Stimulated activated naive CD8-positive, alpha-beta T cell treated with anti-CD3 and anti-CD28 coated beads, Interleukin-15, amount 100 ng/mL, for 72 hours (primary cell): ENCODE results near the gene KRTAP12-1.
A peak's percentile ranks its signal among the peaks of the same experiment; 100 is the strongest.
"Not testable (repeated sequence)": the region's sequence is repeated elsewhere in the genome, so short reads cannot be mapped to it uniquely, and the experiment has no call there.

Experiments
- ATAC-seq: fragments of 150-1000 bp; cut with Tn5 transposase; 2 replicates; pipeline ENCODE4 v1.10.0; 2021; ENCODE audit warnings: mild to moderate bottlenecking, moderate library complexity
- DNase-seq, 2 donors: peaks; one replicate each; pipeline ENCODE4 v3.0.0; 2021 to 2022
- H3K27ac Mint-ChIP-seq, 2 donors: one replicate each; pipeline ENCODE4 v1.8.0; 2022; ENCODE audit warnings: mild to moderate bottlenecking in 2 of 2, mixed read lengths in 2 of 2, moderate library complexity in 2 of 2
- H3K27me3 Mint-ChIP-seq: one replicate; pipeline ENCODE4 v1.8.0; 2022; ENCODE audit warnings: mixed read lengths
- H3K4me1 Mint-ChIP-seq: one replicate; pipeline ENCODE4 v1.8.0; 2022; ENCODE audit warnings: mild to moderate bottlenecking, mixed read lengths
- H3K4me3 Mint-ChIP-seq, 2 donors: one replicate each; pipeline ENCODE4 v1.8.0; 2022; ENCODE audit warnings: mild to moderate bottlenecking in 2 of 2, mixed read lengths in 2 of 2, moderate library complexity in 1 of 2
- H3K9me3 Mint-ChIP-seq, 2 donors: one replicate each; pipeline ENCODE4 v1.8.0; 2022; ENCODE audit warnings: mixed read lengths in 2 of 2

The KRTAP12-1 gene

DNA sequence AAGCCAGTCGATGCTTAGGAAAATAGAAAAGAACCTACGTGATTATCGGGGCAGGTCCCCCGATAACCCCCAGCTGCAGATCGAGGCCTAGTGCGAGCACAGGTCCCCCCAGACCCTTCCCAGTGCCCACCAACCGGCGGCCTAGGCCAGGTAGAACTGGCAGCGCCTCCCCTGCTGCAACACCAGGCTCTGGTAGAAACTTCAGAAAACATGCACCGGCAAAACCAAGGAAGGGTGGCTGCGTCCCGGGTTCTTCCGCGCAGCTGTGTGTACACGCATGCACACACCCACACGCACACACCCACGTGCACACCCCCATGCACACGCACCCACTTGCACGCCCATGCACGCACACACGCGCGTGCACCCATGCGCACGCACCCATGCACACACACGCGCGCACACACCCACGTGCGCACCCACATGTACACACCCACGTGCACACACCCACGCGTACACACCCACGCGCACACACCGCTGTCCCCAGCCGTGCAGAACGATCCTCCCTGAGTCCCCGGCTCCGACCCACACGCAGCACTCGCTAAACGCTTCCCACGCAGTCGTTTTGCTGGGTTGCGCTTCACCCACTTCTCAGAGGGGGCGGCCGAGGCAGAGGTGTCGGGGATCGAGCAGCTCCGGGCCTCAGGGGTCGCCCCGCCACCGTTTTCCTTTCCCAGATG lies 24.2 kb upstream of the KRTAP12-1 start:
- DNase-seq (no peak), ATAC-seq (no peak)
- Mint-ChIP-seq H3K9me3 (peaks cover 0 to 25% of the 10 kb centered on the region in 2 donors), H3K27me3 (peaks cover 100% of the 10 kb centered on the region), H3K4me1 (peaks cover 45% of the 10 kb centered on the region), H3K27ac (no peak overlapping the region), H3K4me3 (peak overlapping the region in 1 of 2 donors; percentile 18)

DNA sequence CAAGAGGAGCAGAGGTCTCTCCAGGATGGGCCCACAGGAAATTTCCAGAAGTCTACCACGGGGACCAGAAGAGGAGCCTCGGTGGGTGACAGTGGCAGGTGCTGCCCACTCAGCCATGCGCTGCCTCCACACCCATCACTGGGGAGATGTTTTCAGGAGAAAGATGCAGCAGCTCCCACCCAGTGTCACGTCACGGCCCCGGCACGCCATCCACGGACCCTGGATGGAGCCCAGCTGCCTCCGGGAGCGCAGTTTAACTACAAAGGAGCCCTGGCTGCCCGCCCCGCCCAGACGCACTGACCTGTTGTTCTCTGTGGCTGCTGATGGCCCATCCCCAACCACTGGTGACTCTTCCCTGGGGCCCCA lies 22.7 kb upstream of the KRTAP12-1 start:
- peaks cover 34% of the 10 kb centered on the region for H3K4me1 Mint-ChIP-seq
- H3K27me3 Mint-ChIP-seq: peaks cover 100% of the 10 kb centered on the region
- DNase-seq: no peak
- no peak overlapping the region for H3K27ac Mint-ChIP-seq
- no peak overlapping the region for H3K4me3 Mint-ChIP-seq
- peaks cover 0 to 25% of the 10 kb centered on the region in 2 donors for H3K9me3 Mint-ChIP-seq
- no peak for ATAC-seq

DNA sequence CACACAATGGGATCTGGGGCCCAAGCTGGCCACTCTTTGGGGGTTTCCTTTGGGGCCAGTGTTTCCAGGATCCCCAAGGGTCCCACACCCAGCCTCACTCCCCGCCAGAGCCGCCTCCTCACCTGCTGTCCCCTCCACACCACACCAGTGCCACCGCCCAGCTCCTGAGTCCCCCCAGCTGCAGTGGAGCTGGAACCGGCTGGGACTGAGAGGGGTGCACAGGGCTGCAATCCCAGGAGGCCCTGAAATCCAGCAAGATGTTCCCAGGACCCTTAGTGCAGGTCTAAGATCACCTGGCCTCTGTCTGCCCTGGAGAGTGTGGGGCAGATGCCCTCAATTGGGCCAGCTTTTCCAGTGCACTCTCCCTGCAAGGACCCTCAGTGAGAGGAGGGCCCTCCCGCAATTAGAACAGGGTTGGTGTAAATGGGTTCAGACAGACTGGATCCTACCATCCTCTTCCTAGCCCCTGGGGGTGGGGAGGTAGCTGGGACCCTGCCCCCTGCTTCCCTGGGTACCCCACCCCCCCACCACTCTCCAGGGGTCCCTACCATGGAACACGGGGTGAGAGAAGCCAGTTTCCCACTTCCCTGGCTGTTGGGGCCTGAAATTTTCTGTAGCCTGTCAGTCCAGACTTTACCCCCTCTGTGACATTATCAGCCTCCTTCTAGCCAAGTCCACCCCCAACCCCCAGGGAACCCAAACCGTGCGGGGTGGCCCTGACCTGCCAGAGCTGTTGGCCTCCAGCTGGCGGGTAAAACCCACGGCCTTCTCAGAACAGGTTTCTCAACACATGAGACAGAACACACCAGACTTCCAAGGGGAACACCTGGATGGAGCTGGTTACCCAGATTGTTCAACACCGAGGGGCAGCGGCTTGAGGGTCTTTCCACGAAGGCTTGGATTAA lies 22.0 kb upstream of the KRTAP12-1 start:
- Mint-ChIP-seq H3K4me3 (no peak overlapping the region), H3K27ac (no peak overlapping the region), H3K9me3 (peaks cover 0 to 25% of the 10 kb centered on the region in 2 donors), H3K27me3 (peaks cover 100% of the 10 kb centered on the region), H3K4me1 (peaks cover 31% of the 10 kb centered on the region)
- DNase-seq (no peak), ATAC-seq (no peak)

DNA sequence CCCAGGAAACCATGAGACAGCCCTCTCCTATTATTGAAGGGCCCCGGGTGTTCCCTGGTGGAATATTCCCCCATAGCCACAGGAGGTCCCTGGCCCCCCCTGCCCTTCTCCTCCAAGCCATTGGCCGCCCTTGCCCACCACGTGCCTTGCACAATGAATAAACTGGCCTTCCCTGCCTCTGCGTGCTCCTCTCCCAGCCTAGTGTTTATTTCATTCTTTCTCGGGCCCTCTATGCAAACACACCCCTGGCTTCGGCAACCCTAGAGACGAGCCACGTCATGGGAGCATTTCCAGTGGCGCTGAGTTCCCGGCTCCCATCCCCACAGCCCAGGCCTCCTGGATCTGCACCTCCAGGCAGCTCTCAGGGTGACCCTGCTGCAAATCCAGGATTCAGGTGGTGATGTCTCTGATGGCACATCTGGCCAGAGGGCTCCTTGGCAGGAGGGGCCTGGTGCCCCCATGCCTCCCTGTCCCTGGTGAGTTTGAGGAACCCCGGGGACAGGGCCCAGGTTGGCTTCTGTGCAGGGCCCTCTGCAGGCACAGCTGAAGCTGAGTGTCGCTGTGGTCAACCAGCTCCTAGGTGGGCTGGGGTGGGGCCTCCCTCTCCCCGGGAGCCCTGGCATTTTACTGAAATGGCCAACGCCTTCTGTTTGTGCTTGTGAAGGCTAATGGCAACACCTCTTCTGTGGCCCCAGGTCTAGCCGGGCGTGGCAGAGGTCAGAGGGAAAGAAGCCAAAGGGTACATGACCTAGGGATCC lies 21.2 kb upstream of the KRTAP12-1 start:
- DNase-seq (no peak), ATAC-seq (no peak)
- Mint-ChIP-seq H3K27me3 (peaks cover 100% of the 10 kb centered on the region), H3K9me3 (peaks cover 0 to 25% of the 10 kb centered on the region in 2 donors), H3K4me3 (no peak overlapping the region), H3K4me1 (peaks cover 28% of the 10 kb centered on the region), H3K27ac (no peak overlapping the region)

DNA sequence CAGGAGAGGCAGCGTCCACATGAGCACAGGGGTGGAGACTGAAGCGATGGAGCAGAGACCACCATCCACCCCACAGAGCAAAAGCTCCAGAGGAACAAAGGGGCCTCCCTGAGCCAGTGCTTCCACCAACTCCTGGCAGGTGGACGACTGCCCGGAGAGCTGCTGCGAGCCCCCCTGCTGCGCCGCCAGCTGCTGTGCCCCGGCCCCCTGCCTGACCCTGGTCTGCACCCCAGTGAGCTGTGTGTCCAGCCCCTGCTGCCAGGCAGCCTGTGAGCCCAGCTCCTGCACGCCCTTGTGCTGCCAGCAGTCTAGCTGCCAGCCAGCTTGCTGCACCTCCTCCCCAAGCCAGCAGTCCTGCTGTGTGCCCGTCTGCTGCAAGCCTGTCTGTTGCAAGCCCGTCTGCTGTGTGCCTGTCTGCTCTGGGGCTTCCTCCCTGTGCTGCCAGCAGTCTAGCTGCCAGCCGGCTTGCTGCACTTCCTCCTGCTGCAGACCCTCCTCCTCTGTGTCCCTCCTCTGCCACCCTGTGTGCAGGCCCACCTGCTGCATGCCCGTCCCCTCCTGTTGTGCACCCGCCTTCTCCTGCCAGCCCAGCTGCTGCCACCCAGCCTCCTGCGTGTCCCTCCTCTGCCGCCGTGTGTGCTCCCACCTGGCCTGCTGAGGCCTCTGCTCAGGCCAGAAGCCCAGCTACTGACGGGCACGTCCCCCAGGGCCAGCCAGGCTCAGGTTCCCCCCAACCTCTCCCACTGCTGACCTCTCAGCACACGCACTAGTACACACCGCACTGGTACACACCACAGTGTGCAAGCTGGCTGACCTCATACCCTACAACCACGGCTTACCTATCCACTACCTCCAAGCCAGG lies 20.4 kb upstream of the KRTAP12-1 start:
- H3K27ac Mint-ChIP-seq: peak overlapping the region in 1 of 2 donors; percentile 65
- DNase-seq: no peak
- H3K4me1 Mint-ChIP-seq: peaks cover 28% of the 10 kb centered on the region
- H3K9me3 Mint-ChIP-seq: peaks cover 0 to 25% of the 10 kb centered on the region in 2 donors
- H3K27me3 Mint-ChIP-seq: peaks cover 100% of the 10 kb centered on the region
- no peak overlapping the region for H3K4me3 Mint-ChIP-seq
- no peak for ATAC-seq

DNA sequence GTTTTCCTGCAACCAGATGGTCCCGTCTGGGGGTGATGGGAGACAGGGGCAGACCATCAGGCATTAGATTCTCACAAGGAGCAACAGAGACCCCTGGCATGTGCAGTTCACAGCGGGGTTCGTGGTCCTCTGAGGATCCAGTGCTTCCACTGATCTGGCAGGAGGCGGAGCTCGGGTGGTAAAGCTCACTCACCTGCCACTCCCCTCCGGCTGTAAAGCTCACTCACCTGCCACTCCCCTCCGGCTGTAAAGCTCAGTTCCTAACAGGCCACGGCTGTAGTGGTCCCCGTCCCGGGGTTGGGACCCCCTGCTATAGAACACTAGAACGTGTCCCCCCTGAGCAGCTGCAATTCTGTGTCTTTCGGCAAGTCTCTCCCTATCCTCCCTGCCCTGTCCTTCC lies 19.6 kb upstream of the KRTAP12-1 start:
- Mint-ChIP-seq H3K27ac (no peak overlapping the region), H3K27me3 (peaks cover 100% of the 10 kb centered on the region), H3K4me3 (no peak overlapping the region), H3K9me3 (peaks cover 0 to 25% of the 10 kb centered on the region in 2 donors), H3K4me1 (peaks cover 22% of the 10 kb centered on the region)
- ATAC-seq: no peak
- no peak for DNase-seq

DNA sequence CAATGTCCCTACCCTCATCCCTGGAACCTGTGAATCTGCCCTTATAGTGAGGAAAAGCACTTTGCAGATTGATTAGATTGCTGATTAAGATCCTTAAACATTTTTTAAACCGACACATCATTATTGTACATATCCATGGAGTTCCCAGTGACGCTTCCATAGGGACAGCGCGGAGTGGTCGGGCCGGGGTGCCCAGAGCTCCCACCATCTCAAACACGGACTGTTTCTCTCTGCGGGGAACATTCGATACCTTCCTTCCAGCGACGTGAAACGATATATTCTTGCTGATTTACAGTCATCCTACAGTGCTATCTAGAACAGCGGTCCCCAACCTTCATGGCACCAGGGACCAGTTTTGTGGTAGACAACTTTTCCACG lies 19.0 kb upstream of the KRTAP12-1 start:
- no peak overlapping the region for H3K27ac Mint-ChIP-seq
- peaks cover 100% of the 10 kb centered on the region for H3K27me3 Mint-ChIP-seq

DNA sequence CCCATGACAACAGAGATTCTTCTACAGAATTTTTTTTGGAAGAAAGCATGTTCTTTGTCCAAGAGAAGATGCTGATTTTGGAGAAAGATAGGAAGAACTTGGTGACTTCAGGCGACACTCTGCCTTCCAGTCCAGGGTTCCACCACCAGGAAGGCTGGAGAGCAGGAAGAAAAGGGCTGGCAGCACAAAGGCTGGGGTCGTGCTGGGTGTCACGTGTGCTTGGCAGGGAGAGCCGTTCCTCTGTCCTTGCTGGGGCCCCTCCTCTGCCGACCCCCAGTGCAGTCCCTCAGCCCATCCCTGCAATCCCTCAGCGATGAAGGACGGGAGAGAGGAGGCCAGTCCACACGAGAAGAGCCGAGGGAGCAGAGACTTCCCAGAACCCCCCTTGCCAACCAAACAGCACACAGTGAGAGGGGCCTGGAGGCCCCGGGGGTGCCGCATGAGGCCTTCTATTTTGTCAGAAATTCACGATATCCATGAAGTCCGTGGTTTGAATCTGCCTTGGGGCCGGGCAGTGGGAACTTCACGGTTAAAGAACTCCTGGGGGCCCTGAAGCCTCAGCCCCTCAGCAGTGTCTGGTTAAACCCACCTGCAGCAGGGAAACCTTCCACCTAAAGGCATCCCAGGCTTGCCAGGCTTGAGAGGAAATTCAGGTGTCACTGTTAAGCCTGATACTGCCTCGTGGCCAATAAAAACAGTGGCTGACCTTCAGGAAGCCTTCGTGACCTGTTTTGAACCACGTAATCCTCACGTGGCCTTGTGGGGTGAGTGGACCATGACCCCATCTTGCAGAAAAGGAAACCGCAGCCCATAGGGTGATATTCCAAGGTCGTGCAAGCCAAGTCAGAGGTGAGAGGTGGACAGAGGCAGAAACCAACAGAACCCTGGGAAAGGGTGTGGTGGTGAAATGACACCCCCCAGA lies 18.4 kb upstream of the KRTAP12-1 start:
- Mint-ChIP-seq H3K27ac (peak overlapping the region in 1 of 2 donors; percentile 21), H3K4me1 (peaks cover 22% of the 10 kb centered on the region), H3K4me3 (no peak overlapping the region)

More for the DNA sequence above, 19.0 kb upstream of the KRTAP12-1 start:
- no peak for ATAC-seq
- Mint-ChIP-seq H3K4me1 (peaks cover 20% of the 10 kb centered on the region), H3K4me3 (no peak overlapping the region), H3K9me3 (peaks cover 0 to 20% of the 10 kb centered on the region in 2 donors)
- no peak for DNase-seq

DNA sequence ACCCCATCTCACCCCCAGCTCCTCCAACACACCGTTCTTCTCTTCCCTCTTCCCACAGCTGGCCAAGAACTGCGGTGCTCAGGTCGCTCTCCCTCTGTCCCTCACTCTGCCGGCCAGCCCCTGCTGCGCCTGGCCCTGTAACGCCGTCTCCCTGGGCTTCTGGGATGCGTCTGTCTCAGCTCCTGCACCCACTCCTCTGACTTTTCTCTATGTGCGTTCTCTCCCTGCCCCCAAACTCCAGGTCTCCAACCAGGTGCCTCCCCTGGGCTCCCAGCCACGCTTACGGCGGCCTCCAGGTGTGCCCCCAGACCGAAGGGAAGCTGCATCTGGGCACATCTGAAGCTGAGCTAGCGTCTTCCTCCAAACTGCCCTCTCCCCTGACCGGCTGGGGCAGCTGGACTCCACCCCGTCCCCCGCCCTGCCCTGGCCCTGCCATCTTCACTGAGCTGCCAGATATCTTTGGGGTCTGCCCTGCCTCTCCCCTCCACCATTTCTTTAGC lies 17.6 kb upstream of the KRTAP12-1 start:
- DNase-seq (no peak), ATAC-seq (no peak)
- H3K4me1 Mint-ChIP-seq: peaks cover 29% of the 10 kb centered on the region
- H3K27ac Mint-ChIP-seq: no peak overlapping the region
- no peak overlapping the region for H3K4me3 Mint-ChIP-seq
- peaks cover 94% of the 10 kb centered on the region for H3K27me3 Mint-ChIP-seq
- peaks cover 0 to 5% of the 10 kb centered on the region in 2 donors for H3K9me3 Mint-ChIP-seq

More for the DNA sequence above, 18.4 kb upstream of the KRTAP12-1 start:
- DNase-seq: no peak
- ATAC-seq: no peak
- peaks cover 100% of the 10 kb centered on the region for H3K27me3 Mint-ChIP-seq
- H3K9me3 Mint-ChIP-seq: peaks cover 0 to 13% of the 10 kb centered on the region in 2 donors

DNA sequence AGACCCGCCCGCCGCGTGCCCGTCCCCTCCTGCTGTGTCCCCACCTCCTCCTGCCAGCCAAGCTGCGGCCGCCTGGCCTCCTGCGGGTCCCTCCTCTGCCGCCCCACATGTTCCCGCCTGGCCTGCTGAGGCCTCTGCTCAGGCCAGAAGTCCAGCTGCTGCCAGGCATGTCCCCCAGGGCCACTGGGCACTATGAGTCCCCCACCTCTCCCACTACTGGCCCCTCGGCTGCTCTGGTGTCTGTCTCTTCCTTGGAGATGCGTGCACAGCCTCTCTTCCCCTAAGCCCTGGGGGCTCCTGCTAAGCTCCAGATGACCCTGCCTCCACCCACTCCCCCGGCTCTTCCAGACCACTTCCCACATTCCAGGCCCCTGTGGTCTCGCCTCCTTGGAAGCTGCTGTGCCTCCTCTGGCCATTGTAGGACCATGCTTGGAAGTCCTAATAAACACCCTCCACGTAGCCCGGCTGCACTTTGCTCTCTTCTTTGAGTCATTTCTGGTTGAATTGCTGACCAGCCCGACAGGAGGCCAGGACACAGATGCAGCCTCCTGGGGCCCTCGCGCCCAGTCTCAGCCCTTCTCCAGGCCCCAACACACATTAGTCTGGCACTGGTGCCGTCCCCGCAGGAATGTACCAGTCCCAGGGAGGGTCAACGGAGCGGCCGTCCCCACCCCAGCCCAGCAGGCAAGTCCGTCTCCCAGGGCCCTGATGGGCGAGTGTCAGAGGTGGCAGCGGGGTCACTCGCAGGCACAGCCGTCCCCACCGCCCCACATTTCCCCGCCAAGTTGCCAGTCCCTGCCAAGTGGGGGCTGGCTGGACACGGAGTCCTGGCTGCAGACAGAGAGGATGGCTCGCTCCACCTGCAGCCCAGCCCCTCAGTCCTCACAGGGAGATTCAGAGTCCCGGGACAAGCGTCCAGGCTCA lies 16.1 kb upstream of the KRTAP12-1 start:
- Mint-ChIP-seq H3K4me1 (peaks cover 29% of the 10 kb centered on the region), H3K9me3 (peaks cover 11 to 13% of the 10 kb centered on the region in 2 donors), H3K27me3 (peaks cover 79% of the 10 kb centered on the region), H3K4me3 (no peak overlapping the region), H3K27ac (no peak overlapping the region)
- no peak for ATAC-seq
- DNase-seq: no peak

DNA sequence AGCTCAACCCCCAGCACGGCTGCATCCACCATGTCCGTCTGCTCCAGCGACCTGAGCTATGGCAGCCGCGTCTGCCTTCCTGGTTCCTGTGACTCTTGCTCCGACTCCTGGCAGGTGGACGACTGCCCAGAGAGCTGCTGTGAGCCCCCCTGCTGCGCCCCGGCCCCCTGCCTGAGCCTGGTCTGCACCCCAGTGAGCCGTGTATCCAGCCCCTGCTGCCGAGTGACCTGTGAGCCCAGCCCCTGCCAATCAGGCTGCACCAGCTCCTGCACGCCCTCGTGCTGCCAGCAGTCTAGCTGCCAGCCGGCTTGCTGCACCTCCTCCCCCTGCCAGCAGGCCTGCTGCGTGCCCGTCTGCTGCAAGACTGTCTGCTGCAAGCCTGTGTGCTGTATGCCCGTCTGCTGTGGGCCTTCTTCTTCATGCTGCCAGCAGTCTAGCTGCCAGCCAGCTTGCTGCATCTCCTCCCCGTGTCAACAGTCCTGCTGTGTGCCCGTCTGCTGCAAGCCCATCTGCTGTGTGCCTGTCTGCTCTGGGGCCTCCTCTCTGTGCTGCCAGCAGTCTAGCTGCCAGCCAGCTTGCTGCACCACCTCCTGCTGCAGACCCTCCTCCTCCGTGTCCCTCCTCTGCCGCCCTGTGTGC lies 15.3 kb upstream of the KRTAP12-1 start, which contains the start of gene KRTAP10-12:
Gene KRTAP10-12, plus strand, starts transcription at position 1 of the 639 bp plus-strand sequence. Its CDS starts 30 bp downstream, at position 31.
- H3K27ac Mint-ChIP-seq: peak within 1 kb of the TSS in 1 of 2 donors; percentile 72
- H3K9me3 Mint-ChIP-seq: peaks cover 19 to 20% of the 10 kb centered on the region in 2 donors
- not testable (repeated sequence) for DNase-seq, ATAC-seq, H3K4me3 Mint-ChIP-seq
- H3K27me3 Mint-ChIP-seq: peaks cover 71% of the 10 kb centered on the region
- H3K4me1 Mint-ChIP-seq: peaks cover 29% of the 10 kb centered on the region

DNA sequence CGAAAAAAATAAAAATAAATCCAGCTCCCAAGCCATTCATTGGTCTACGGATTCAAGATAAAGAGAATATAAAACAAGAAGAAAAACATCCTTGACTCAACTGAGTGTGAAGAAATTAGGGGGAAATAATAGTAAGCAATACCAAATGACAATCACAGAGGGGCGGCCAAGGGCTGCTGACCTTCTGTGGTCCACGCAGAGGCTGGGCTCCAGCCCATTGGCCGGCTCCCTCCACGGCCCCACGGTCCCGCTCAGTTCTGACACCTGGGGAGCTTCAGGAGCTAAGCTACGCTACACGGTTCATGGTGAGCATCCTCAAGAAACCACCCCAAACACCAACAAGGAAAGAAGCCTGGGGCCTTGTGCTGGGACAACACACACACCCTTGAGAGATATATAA lies 14.6 kb upstream of the KRTAP12-1 start:
- Mint-ChIP-seq H3K27me3 (peaks cover 64% of the 10 kb centered on the region), H3K4me3 (no peak overlapping the region)

More for the DNA sequence above, 14.6 kb upstream of the KRTAP12-1 start:
- ATAC-seq (no peak), DNase-seq (no peak)
- Mint-ChIP-seq H3K9me3 (peaks cover 20% of the 10 kb centered on the region in 2 donors), H3K27ac (peak overlapping the region in 1 of 2 donors; percentile 64), H3K4me1 (peaks cover 34% of the 10 kb centered on the region)
